H9 (cell line): Measurements from ENCODE around the gene CCDC192. TPM values are rescaled to one million over a fixed set of nuclear protein-coding genes. Genes with fewer than 3 reads are reported as not detected.

ENCODE experiments used
- DNase-seq: peaks from one replicate; pipeline ENCODE4 v3.0.0-alpha.2; 2017
- H2AFZ ChIP-seq: one replicate; pipeline ENCODE4 v1.6.1; 2013; ENCODE audit warnings: mild to moderate bottlenecking, low read length, control low read depth, moderate library complexity
- H2AK5ac ChIP-seq: 2 replicates; pipeline ENCODE4 v1.6.1; 2013; ENCODE audit warnings: low read length, control low read depth, mixed read lengths; ENCODE audit not compliant: insufficient read length
- H2BK120ac ChIP-seq: one replicate; pipeline ENCODE4 v1.6.1; 2013; ENCODE audit warnings: low read depth, mild to moderate bottlenecking, low read length, control low read depth, inconsistent platforms; ENCODE audit not compliant: poor library complexity, severe bottlenecking
- H2BK12ac ChIP-seq: 2 replicates; pipeline ENCODE4 v1.6.1; 2013; ENCODE audit warnings: low read length, control low read depth, mixed read lengths, low read depth; ENCODE audit not compliant: insufficient read length
- H2BK15ac ChIP-seq: 2 replicates; pipeline ENCODE4 v1.6.1; 2013; ENCODE audit warnings: low read depth, low read length, control low read depth
- H2BK20ac ChIP-seq: one replicate; pipeline ENCODE4 v1.6.1; 2013; ENCODE audit warnings: low read depth, mild to moderate bottlenecking, low read length, control low read depth, inconsistent platforms; ENCODE audit not compliant: poor library complexity, severe bottlenecking
- H2BK5ac ChIP-seq: 2 replicates; pipeline ENCODE4 v1.6.1; 2013; ENCODE audit warnings: low read length, control low read depth, mixed read lengths; ENCODE audit not compliant: insufficient read length
- H3K14ac ChIP-seq: 2 replicates; pipeline ENCODE4 v1.6.1; 2013; ENCODE audit warnings: low read length, control low read depth; ENCODE audit not compliant: insufficient read depth
- H3K18ac ChIP-seq: 2 replicates; pipeline ENCODE4 v1.6.1; 2013; ENCODE audit warnings: low read depth, mild to moderate bottlenecking, mixed read lengths, low read length, control low read depth; ENCODE audit not compliant: insufficient read length
- H3K23ac ChIP-seq: 2 replicates; pipeline ENCODE4 v1.6.1; 2013; ENCODE audit warnings: low read length, control low read depth, mixed read lengths, low read depth; ENCODE audit not compliant: insufficient read length
- H3K23me2 ChIP-seq: 2 replicates; pipeline ENCODE4 v1.6.1; 2013; ENCODE audit warnings: low read depth, mild to moderate bottlenecking, mixed read lengths, low read length, control low read depth; ENCODE audit not compliant: insufficient read length, poor library complexity, severe bottlenecking
- H3K27ac ChIP-seq: 2 replicates; pipeline ENCODE4 v1.5.1; 2013; ENCODE audit warnings: low read length, control low read depth, mixed read lengths, low read depth; ENCODE audit not compliant: insufficient read length
- H3K27me3 ChIP-seq: 2 replicates; pipeline ENCODE4 v1.6.1; 2013; ENCODE audit warnings: low read length, control low read depth, inconsistent platforms; ENCODE audit not compliant: insufficient read depth
- H3K4ac ChIP-seq: 2 replicates; pipeline ENCODE4 v1.6.1; 2013; ENCODE audit warnings: low read depth, mild to moderate bottlenecking, control low read depth, inconsistent platforms, low read length, moderate library complexity
- H3K4me1 ChIP-seq: 2 replicates; pipeline ENCODE4 v1.6.1; 2013; ENCODE audit warnings: low read length, control low read depth, inconsistent platforms; ENCODE audit not compliant: insufficient read depth
- H3K4me2 ChIP-seq: 2 replicates; pipeline ENCODE4 v1.6.1; 2013; ENCODE audit warnings: low read length, control low read depth, mixed read lengths; ENCODE audit not compliant: insufficient read length, insufficient read depth
- H3K56ac ChIP-seq: 2 replicates; pipeline ENCODE4 v1.6.1; 2013; ENCODE audit warnings: low read depth, mild to moderate bottlenecking, mixed read lengths, low read length, control low read depth; ENCODE audit not compliant: insufficient read length
- H3K79me1 ChIP-seq: 2 replicates; pipeline ENCODE4 v1.6.1; 2013; ENCODE audit warnings: low read depth, mild to moderate bottlenecking, moderate library complexity, low read length, control low read depth, inconsistent platforms; ENCODE audit not compliant: insufficient read depth, poor library complexity, severe bottlenecking
- H3K79me2 ChIP-seq: 2 replicates; pipeline ENCODE4 v1.6.1; 2013; ENCODE audit warnings: low read length, control low read depth, inconsistent platforms; ENCODE audit not compliant: insufficient read depth
- H3K9ac ChIP-seq: 2 replicates; pipeline ENCODE4 v1.6.1; 2013; ENCODE audit warnings: low read length, control low read depth, mixed read lengths; ENCODE audit not compliant: insufficient read length; ENCODE audit errors: extremely low read depth
- H3K9me3 ChIP-seq: one replicate; pipeline ENCODE4 v1.6.1; 2013; ENCODE audit warnings: low read depth, low read length, inconsistent platforms; ENCODE audit not compliant: control insufficient read depth
- H3T11ph ChIP-seq: one replicate; pipeline ENCODE4 v1.6.1; 2013; ENCODE audit warnings: mild to moderate bottlenecking, low read length, control low read depth, inconsistent platforms
- H4K20me1 ChIP-seq: one replicate; pipeline ENCODE4 v1.6.1; 2013; ENCODE audit not compliant: control insufficient read depth, insufficient read length, insufficient read depth
- H4K5ac ChIP-seq: 2 replicates; pipeline ENCODE4 v1.6.1; 2013; ENCODE audit warnings: low read depth, mild to moderate bottlenecking, mixed read lengths, low read length, control low read depth; ENCODE audit not compliant: insufficient read length
- H4K8ac ChIP-seq: replicated peaks from 2 replicates; pipeline ENCODE4 v1.6.1; 2013; ENCODE audit warnings: low read length, control low read depth, mixed read lengths, low read depth; ENCODE audit not compliant: insufficient read length
- H4K91ac ChIP-seq: 2 replicates; pipeline ENCODE4 v1.6.1; 2013; ENCODE audit warnings: low read depth, mild to moderate bottlenecking, moderate library complexity, mixed read lengths, low read length, control low read depth; ENCODE audit not compliant: insufficient read length
- H3K27ac Mint-ChIP-seq, 3 experiments: 2 replicates in 2 of 3; 3 replicates in 1 of 3; pipeline ENCODE4 v1.8.0; 2020 to 2021; ENCODE audit warnings: mixed read lengths in 3 of 3, mild to moderate bottlenecking in 1 of 3, moderate library complexity in 1 of 3
- H3K27me3 Mint-ChIP-seq: 2 replicates; pipeline ENCODE4 v1.8.0; 2021; ENCODE audit warnings: low read depth, mild to moderate bottlenecking, moderate library complexity, mixed read lengths
- H3K36me3 Mint-ChIP-seq, 3 experiments: 2 replicates in 2 of 3; 3 replicates in 1 of 3; pipeline ENCODE4 v1.8.0; 2020 to 2021; ENCODE audit warnings: low read depth in 3 of 3, mixed read lengths in 3 of 3; ENCODE audit not compliant: insufficient read depth in 1 of 3
- H3K4me1 Mint-ChIP-seq, 2 experiments: 2 replicates each; pipeline ENCODE4 v1.8.0; 2020; ENCODE audit warnings: mixed read lengths in 2 of 2
- H3K4me3 Mint-ChIP-seq, 2 experiments: 2 replicates in 1 of 2; 3 replicates in 1 of 2; pipeline ENCODE4 v1.8.0; 2020 to 2021; ENCODE audit warnings: mild to moderate bottlenecking in 2 of 2, mixed read lengths in 2 of 2, moderate library complexity in 1 of 2
- H3K9me3 Mint-ChIP-seq, 2 experiments: 2 replicates in 1 of 2; 3 replicates in 1 of 2; pipeline ENCODE4 v1.8.0; 2020; ENCODE audit warnings: mild to moderate bottlenecking in 2 of 2, mixed read lengths in 2 of 2, moderate library complexity in 1 of 2
- WGBS: extraction: QIAGEN DNeasy Blood & Tissue Kit; methylation state at CpG from one replicate; pipeline ENCODE4 v1.1.7; 2013; ENCODE audit warnings: missing lambda C conversion rate, low lambda C conversion rate, mixed read lengths; ENCODE audit not compliant: insufficient read length; ENCODE audit errors: extremely low coverage; 5-methylcytosine and 5-hydroxymethylcytosine counted together
- total RNA-seq: library from RNA; stranded (reverse); gene quantifications from 2 replicates; pipeline ENCODE4 v1.2.1, GENCODE V29; 2021
- TF ChIP-seq, protein P1 (sequence below): fragments of 200-600 bp; sonication (generic); conservative IDR thresholded peaks from 3 replicates; pipeline ENCODE4 v1.8.0; 2021; ENCODE audit warnings: antibody characterized with exemption, mild to moderate bottlenecking

The CCDC192 gene
- total RNA-seq, 1 experiment from 2014 or later = not detected

DNA sequence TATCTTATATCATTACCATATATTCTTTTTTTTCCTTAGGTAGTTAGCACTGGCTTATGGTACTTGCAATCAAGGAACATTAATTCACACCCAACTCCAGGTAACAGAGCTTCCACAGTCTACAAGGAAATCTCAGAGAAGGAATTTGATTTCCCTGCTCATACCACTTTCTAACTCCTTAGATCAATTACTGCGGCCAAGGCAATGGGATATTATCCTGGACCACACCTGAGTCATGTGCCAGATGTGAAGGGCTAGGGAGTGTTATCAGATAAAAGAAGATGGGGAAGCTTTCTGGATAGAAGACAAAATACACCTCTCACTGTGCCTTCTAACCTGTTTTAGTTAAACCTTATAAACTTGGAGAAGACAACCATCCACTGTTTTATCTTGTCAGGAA lies 181.2 kb downstream of the CCDC192 start:
- no peaks in the 10 kb centered on the region for H3K27me3 Mint-ChIP-seq

More for the DNA sequence above, 181.2 kb downstream of the CCDC192 start:
- H3K27me3 ChIP-seq = no peaks in the 10 kb centered on the region
- H3K4ac ChIP-seq = no peak overlapping the region
- no peak overlapping the region for H2AK5ac ChIP-seq
- no peak overlapping the region for H3K56ac ChIP-seq
- H3K18ac ChIP-seq = no peak overlapping the region
- TF ChIP-seq, protein P1, sequence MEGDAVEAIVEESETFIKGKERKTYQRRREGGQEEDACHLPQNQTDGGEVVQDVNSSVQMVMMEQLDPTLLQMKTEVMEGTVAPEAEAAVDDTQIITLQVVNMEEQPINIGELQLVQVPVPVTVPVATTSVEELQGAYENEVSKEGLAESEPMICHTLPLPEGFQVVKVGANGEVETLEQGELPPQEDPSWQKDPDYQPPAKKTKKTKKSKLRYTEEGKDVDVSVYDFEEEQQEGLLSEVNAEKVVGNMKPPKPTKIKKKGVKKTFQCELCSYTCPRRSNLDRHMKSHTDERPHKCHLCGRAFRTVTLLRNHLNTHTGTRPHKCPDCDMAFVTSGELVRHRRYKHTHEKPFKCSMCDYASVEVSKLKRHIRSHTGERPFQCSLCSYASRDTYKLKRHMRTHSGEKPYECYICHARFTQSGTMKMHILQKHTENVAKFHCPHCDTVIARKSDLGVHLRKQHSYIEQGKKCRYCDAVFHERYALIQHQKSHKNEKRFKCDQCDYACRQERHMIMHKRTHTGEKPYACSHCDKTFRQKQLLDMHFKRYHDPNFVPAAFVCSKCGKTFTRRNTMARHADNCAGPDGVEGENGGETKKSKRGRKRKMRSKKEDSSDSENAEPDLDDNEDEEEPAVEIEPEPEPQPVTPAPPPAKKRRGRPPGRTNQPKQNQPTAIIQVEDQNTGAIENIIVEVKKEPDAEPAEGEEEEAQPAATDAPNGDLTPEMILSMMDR = no peak
- no peak overlapping the region for H2BK15ac ChIP-seq
- no peaks in the 10 kb centered on the region for H4K20me1 ChIP-seq
- Mint-ChIP-seq H3K36me3 (no peaks in the 10 kb centered on the region), H3K9me3 (no peaks in the 10 kb centered on the region), H3K27ac (no peak overlapping the region), H3K4me1 (no peaks in the 10 kb centered on the region), H3K4me3 (no peak overlapping the region)
- no CpG with 5 or more reads among the region's 1 CpG for WGBS
- H4K91ac ChIP-seq = no peak overlapping the region
- no peak overlapping the region for H3T11ph ChIP-seq
- no peaks in the 10 kb centered on the region for H3K23me2 ChIP-seq
- H4K5ac ChIP-seq = no peak overlapping the region
- no peak overlapping the region for H2AFZ ChIP-seq
- H2BK5ac ChIP-seq = no peak overlapping the region
- H3K9ac ChIP-seq = no peak overlapping the region
- H2BK12ac ChIP-seq = no peak overlapping the region
- H2BK120ac ChIP-seq = no peak overlapping the region
- no peak overlapping the region for H2BK20ac ChIP-seq
- H3K79me1 ChIP-seq = no peaks in the 10 kb centered on the region
- H3K27ac ChIP-seq = no peak overlapping the region
- no peak overlapping the region for H3K23ac ChIP-seq
- DNase-seq = no peak
- no peaks in the 10 kb centered on the region for H3K4me1 ChIP-seq
- no peak overlapping the region for H3K14ac ChIP-seq
- no peaks in the 10 kb centered on the region for H3K79me2 ChIP-seq
- no peak overlapping the region for H3K4me2 ChIP-seq
- H3K9me3 ChIP-seq = no peaks in the 10 kb centered on the region
- H4K8ac ChIP-seq = no peak overlapping the region
